Transverse colon (tissue), 4 donors: Measurements from ENCODE around the gene ASIC2. TPM values are rescaled to one million over a fixed set of nuclear protein-coding genes. Genes with fewer than 3 reads are reported as not detected.

Source experiments
- DNase-seq: peaks from one replicate; pipeline ENCODE4 v3.0.0-alpha.2; 2019
- H3K27ac ChIP-seq, 4 donors: fragments of 200-600 bp; sonication (generic); 2 replicates each; pipeline ENCODE4 v1.5.1; 2016 to 2018; ENCODE audit warnings: inconsistent platforms in 4 of 4
- H3K27me3 ChIP-seq: fragments of 200-600 bp; sonication (generic); 2 replicates; pipeline ENCODE4 v1.5.1; 2017; ENCODE audit warnings: inconsistent platforms
- H3K36me3 ChIP-seq, 4 donors: fragments of 200-600 bp; sonication (generic); 2 replicates each; pipeline ENCODE4 v1.5.1; 2017 to 2019; ENCODE audit warnings: inconsistent platforms in 4 of 4
- H3K4me1 ChIP-seq, 4 donors: fragments of 200-600 bp; sonication (generic); 2 replicates each; pipeline ENCODE4 v1.5.1; 2017 to 2020; ENCODE audit warnings: inconsistent platforms in 4 of 4
- H3K4me3 ChIP-seq, 4 donors: fragments of 200-600 bp; sonication (generic); 1 replicate in 1 of 4; 2 replicates in 3 of 4; pipeline versions ENCODE4 v1.5.1 to v1.6.1; 2017 to 2019; ENCODE audit warnings: inconsistent platforms in 4 of 4
- H3K9me3 ChIP-seq, 2 donors: fragments of 200-600 bp; sonication (generic); 2 replicates each; pipeline ENCODE4 v1.5.1; 2017 to 2019; ENCODE audit warnings: inconsistent platforms in 2 of 2
- CTCF ChIP-seq, 5 experiments: fragments of 200-600 bp in 3 of 5; fragments of 450-650 bp in 2 of 5; sonication (generic) in 3 of 5; IDR thresholded peaks; 1 replicate in 2 of 5; 2 replicates in 3 of 5; pipeline ENCODE4 v1.5.1; 2016 to 2017; ENCODE audit warnings: antibody characterized with exemption in 5 of 5, inconsistent platforms in 3 of 5, mild to moderate bottlenecking in 2 of 5, moderate library complexity in 1 of 5
- EP300 ChIP-seq: sonication (generic); formaldehyde crosslinking; IDR thresholded peaks from one replicate; pipeline ENCODE4 v1.6.1; 2017; ENCODE audit warnings: antibody characterized with exemption, low read depth
- POLR2A ChIP-seq: fragments of 450-650 bp; IDR thresholded peaks from one replicate; pipeline ENCODE4 v1.6.1; 2016; ENCODE audit warnings: antibody characterized with exemption, mild to moderate bottlenecking, moderate library complexity
- POLR2AphosphoS5 ChIP-seq, 3 donors: sonication (generic); formaldehyde crosslinking; IDR thresholded peaks; one replicate each; pipeline ENCODE4 v1.6.1; 2016; ENCODE audit warnings: antibody characterized with exemption in 3 of 3
- WGBS, 2 donors: methylation state at CpG; one replicate each; pipeline ENCODE4 v1.1.5; 2018; ENCODE audit warnings: low coverage in 1 of 2; 5-methylcytosine and 5-hydroxymethylcytosine counted together
- in situ Hi-C, 4 donors: fragments of 200-750 bp; cut with MboI; loops; one replicate each; pipeline versions ENCODE4 v1.15.0 to v1.15.1; 2017; ENCODE audit warnings: low sequenced_read_pairs in 3 of 4, low pct_ligation_motif_present in 1 of 4, low pct_unique_long_range_greater_than_20kb in 1 of 4
- intact Hi-C: fragments of 100-400 bp; cut with DNase I; formaldehyde crosslinking; loops from one replicate; pipeline ENCODE4 v1.15.1; 2023; ENCODE audit warnings: low total_unique reads
- total RNA-seq, 4 donors: library from RNA; depleted of rRNA; stranded (reverse); fragments of >200 nt; gene quantifications; one replicate each; pipeline ENCODE4 v1.1.0, GENCODE V29; 2016

ASIC2 gene
- total RNA-seq, 4 donors from 2014 or later = 0.16 to 0.55 TPM; not detected in 2

- intact Hi-C loops = no loop called here
- DNase-seq = no peak
- TF ChIP-seq POLR2AphosphoS5 (IDR thresholded peaks at IDR 0.05) (no peak), EP300 (no peak), CTCF (IDR thresholded peaks at IDR 0.05) (no peak), POLR2A (no peak)
- Histone ChIP-seq H3K4me1 (no peaks in the 10 kb centered on the region), H3K9me3 (no peaks in the 10 kb centered on the region), H3K27me3 (peaks cover 10% of the 10 kb centered on the region), H3K27ac (no peak overlapping the region), H3K4me3 (no peak overlapping the region), H3K36me3 (no peaks in the 10 kb centered on the region)
- in situ Hi-C loops = no loop called here
- 67 to 68% methylated on average over 2 of the region's 2 CpGs for WGBS, 2 donors
Measured at GRCh38 chr17:33053676-33054075, 239.4 kb downstream of the ASIC2 start.

- no peak overlapping the region for H3K4me3 ChIP-seq
- in situ Hi-C loops = no loop called here
- TF ChIP-seq POLR2AphosphoS5 (IDR thresholded peaks at IDR 0.05) = no peak
- no peak for TF ChIP-seq CTCF (IDR thresholded peaks at IDR 0.05)
- TF ChIP-seq EP300 = no peak
- TF ChIP-seq POLR2A = no peak
- no peaks in the 10 kb centered on the region for H3K9me3 ChIP-seq
- WGBS, 2 donors = 79 to 93% methylated on average over 4 of the region's 4 CpGs
- H3K4me1 ChIP-seq = no peaks in the 10 kb centered on the region
- intact Hi-C loops = no loop called here
- H3K27me3 ChIP-seq = peaks cover 10% of the 10 kb centered on the region
- DNase-seq = no peak
- H3K27ac ChIP-seq = no peak overlapping the region
- no peaks in the 10 kb centered on the region for H3K36me3 ChIP-seq
Measured at GRCh38 chr17:33052856-33053255, 240.2 kb downstream of the ASIC2 start.

GRCh38 chr17:33050611-33051140, 242.4 kb downstream of the ASIC2 start:
- TF ChIP-seq CTCF (IDR thresholded peaks at IDR 0.05) = no peak
- no peak for TF ChIP-seq EP300
- no peak for TF ChIP-seq POLR2A
- no peak for TF ChIP-seq POLR2AphosphoS5 (IDR thresholded peaks at IDR 0.05)
- Histone ChIP-seq H3K4me1 (no peaks in the 10 kb centered on the region), H3K27me3 (peaks cover 10% of the 10 kb centered on the region), H3K4me3 (no peak overlapping the region), H3K9me3 (no peaks in the 10 kb centered on the region), H3K27ac (no peak overlapping the region), H3K36me3 (no peaks in the 10 kb centered on the region)
- intact Hi-C loops = no loop called here
- no peak for DNase-seq
- 64% methylated on average over 1 of the region's 1 CpG; no CpG with 5 or more reads in 1 of the 2 donors for WGBS, 2 donors
- in situ Hi-C loops = no loop called here

- intact Hi-C loops (no loop called here), in situ Hi-C loops (loop anchor here in 2 of 4 donors (25.0 kb wide), 2 partner anchors 612 to 637 kb away; no protein-coding TSS in a partner anchor)
- Histone ChIP-seq H3K4me1 (no peaks in the 10 kb centered on the region), H3K27ac (no peak overlapping the region), H3K9me3 (no peaks in the 10 kb centered on the region), H3K4me3 (no peak overlapping the region), H3K27me3 (peaks cover 10% of the 10 kb centered on the region), H3K36me3 (no peaks in the 10 kb centered on the region)
- peak; percentile 60 for DNase-seq
- WGBS, 2 donors = 35 to 56% methylated on average over 4 to 11 of the region's 11 CpGs
- TF ChIP-seq CTCF (IDR thresholded peaks at IDR 0.05) = peak; percentile 54 to 90 (median 71)
- no peak for TF ChIP-seq POLR2AphosphoS5 (IDR thresholded peaks at IDR 0.05)
- no peak for TF ChIP-seq POLR2A
- TF ChIP-seq EP300 = no peak
Measured at GRCh38 chr17:33049781-33050414, 243.2 kb downstream of the ASIC2 start.
